NCI-H460 (cell line): ENCODE measurements around the gene IFIT3. TPM values are rescaled to one million over a fixed set of nuclear protein-coding genes. Genes with fewer than 3 reads are reported as not detected.

Experiments
- DNase-seq: peaks from one replicate; pipeline ENCODE4 v3.0.0-alpha.2; 2016; ENCODE audit warnings: low read depth; ENCODE audit errors: extremely low read depth
- total RNA-seq: library from RNA; depleted of rRNA; stranded (reverse); fragments of >200 nt; shearing (Covaris generic); gene quantifications from 2 replicates; pipeline ENCODE4 v1.2.3, GENCODE V29; 2014; rRNA removed

The IFIT3 gene
- total RNA-seq, 1 experiment from 2014 or later: 3.1 TPM

GRCh38 chr10:89384474-89385340, 56.9 kb downstream of the IFIT3 start:
- DNase-seq: no peak

- DNase-seq: no peak
Measured at GRCh38 chr10:89388806-89389205, 61.0 kb downstream of the IFIT3 start.

- DNase-seq: peak; percentile 19
Measured at GRCh38 chr10:89389254-89389653, 61.5 kb downstream of the IFIT3 start.

Other genes with a start within 250 kb of the IFIT3 start
- gene CH25H, start 120.7 kb upstream of the IFIT3 start, total RNA-seq: not detected in 2 replicates
- gene LIPA, start 76.2 kb upstream of the IFIT3 start, total RNA-seq: 67.7 and 70.7 TPM in 2 replicates
- gene IFIT2, start 26.0 kb upstream of the IFIT3 start, total RNA-seq: 1.1 and 1.2 TPM in 2 replicates
- not detected in 2 replicates for gene IFIT1B, start 50.1 kb downstream of the IFIT3 start, total RNA-seq
- 1.4 and 1.7 TPM in 2 replicates for gene IFIT1, start 64.6 kb downstream of the IFIT3 start, total RNA-seq
- 19.5 and 20.1 TPM in 2 replicates for gene IFIT5, start 86.6 kb downstream of the IFIT3 start, total RNA-seq
- gene SLC16A12, start 207.6 kb downstream of the IFIT3 start, total RNA-seq: 0.10 and 0.14 TPM in 2 replicates